OCI-LY1 (cell line): ENCODE measurements around the gene FHOD3.

Source experiments
- H2AFZ ChIP-seq: fragments of 200-600 bp; sonication (generic), shearing (Covaris generic); 2 replicates; pipeline ENCODE4 v1.6.0; 2014; ENCODE audit warnings: antibody characterized with exemption, mild to moderate bottlenecking, low read length
- H3F3A ChIP-seq: fragments of 200-600 bp; sonication (generic), shearing (Covaris generic); 2 replicates; pipeline ENCODE4 v1.6.0; 2014; ENCODE audit warnings: mild to moderate bottlenecking, antibody characterized with exemption, low read length, moderate library complexity; ENCODE audit not compliant: insufficient read depth
- H3K27ac ChIP-seq: fragments of 200-600 bp; sonication (generic); 2 replicates; pipeline ENCODE4 v1.5.1; 2014; ENCODE audit warnings: low read length, mixed run types, mild to moderate bottlenecking, low read depth; ENCODE audit not compliant: poor library complexity, severe bottlenecking
- H3K27me3 ChIP-seq: fragments of 200-600 bp; sonication (generic); 2 replicates; pipeline ENCODE4 v1.6.0; 2014; ENCODE audit warnings: antibody characterized with exemption, mild to moderate bottlenecking, low read length, moderate library complexity; ENCODE audit not compliant: insufficient read depth
- H3K36me3 ChIP-seq: fragments of 200-600 bp; sonication (generic); 2 replicates; pipeline ENCODE4 v1.6.1; 2014; ENCODE audit warnings: mild to moderate bottlenecking, antibody characterized with exemption, low read length, moderate library complexity, mixed read lengths; ENCODE audit not compliant: insufficient read depth
- H3K4me1 ChIP-seq: fragments of 200-600 bp; sonication (generic); 2 replicates; pipeline ENCODE4 v1.5.1; 2014; ENCODE audit warnings: mild to moderate bottlenecking, low read length, moderate library complexity; ENCODE audit not compliant: insufficient read depth, severe bottlenecking
- H3K4me2 ChIP-seq: fragments of 200-600 bp; sonication (generic), shearing (Covaris generic); 2 replicates; pipeline ENCODE4 v1.6.1; 2014; ENCODE audit warnings: low read length
- H3K4me3 ChIP-seq: fragments of 200-600 bp; sonication (generic); 2 replicates; pipeline ENCODE4 v1.5.1; 2014; ENCODE audit warnings: low read length, low read depth, mild to moderate bottlenecking, mixed read lengths; ENCODE audit not compliant: poor library complexity, severe bottlenecking
- H3K79me2 ChIP-seq: fragments of 200-600 bp; shearing (Covaris generic); 2 replicates; pipeline ENCODE4 v1.6.1; 2016; ENCODE audit warnings: mixed run types, low read length, mixed read lengths; ENCODE audit not compliant: insufficient read depth
- H3K9ac ChIP-seq: fragments of 200-600 bp; sonication (generic), shearing (Covaris generic); 2 replicates; pipeline ENCODE4 v1.6.1; 2014; ENCODE audit warnings: mild to moderate bottlenecking, low read length, mixed read lengths
- H3K9me2 ChIP-seq: fragments of 200-600 bp; sonication (generic), shearing (Covaris generic); 2 replicates; pipeline ENCODE4 v1.6.1; 2014; ENCODE audit warnings: low read depth, mild to moderate bottlenecking, low read length, mixed read lengths
- H3K9me3 ChIP-seq: fragments of 200-600 bp; shearing (Covaris generic); 2 replicates; pipeline ENCODE4 v1.6.1; 2014; ENCODE audit warnings: low read length, mixed read lengths
- H4K20me1 ChIP-seq: fragments of 200-600 bp; sonication (generic), shearing (Covaris generic); 2 replicates; pipeline ENCODE4 v1.6.0; 2016; ENCODE audit warnings: mild to moderate bottlenecking, low read length; ENCODE audit not compliant: insufficient read depth
- CTCF ChIP-seq: fragments of 200-600 bp; sonication (generic), shearing (Covaris generic); IDR thresholded peaks from 2 replicates; pipeline ENCODE4 v1.5.1; 2017; ENCODE audit warnings: mild to moderate bottlenecking, antibody characterized with exemption, low read length, moderate library complexity, mixed read lengths
- EZH2 ChIP-seq: fragments of 200-600 bp; sonication (generic), shearing (Covaris generic); IDR thresholded peaks from 2 replicates; pipeline ENCODE4 v1.8.0; 2017; ENCODE audit warnings: borderline replicate concordance, mixed run types, mild to moderate bottlenecking, antibody characterized with exemption, low read length, moderate library complexity, mixed read lengths

The FHOD3 gene

GRCh38 chr18:36275561-36275960, 22.0 kb upstream of the FHOD3 start:
- no peaks in the 10 kb centered on the region for H3K79me2 ChIP-seq
- no peak overlapping the region for H2AFZ ChIP-seq
- no peaks in the 10 kb centered on the region for H3K27me3 ChIP-seq
- no peaks in the 10 kb centered on the region for H3F3A ChIP-seq
- no peak overlapping the region for H3K4me2 ChIP-seq
- no peaks in the 10 kb centered on the region for H3K4me1 ChIP-seq
- no peak overlapping the region for H3K9ac ChIP-seq
- no peaks in the 10 kb centered on the region for H4K20me1 ChIP-seq
- H3K27ac ChIP-seq, result no peak overlapping the region
- H3K9me2 ChIP-seq, result no peaks in the 10 kb centered on the region
- no peak for TF ChIP-seq CTCF
- TF ChIP-seq EZH2, result no peak
- H3K4me3 ChIP-seq, result no peak overlapping the region
- no peaks in the 10 kb centered on the region for H3K36me3 ChIP-seq
- H3K9me3 ChIP-seq, result no peaks in the 10 kb centered on the region

- Histone ChIP-seq H3K27ac (no peak overlapping the region), H3K27me3 (no peaks in the 10 kb centered on the region), H3K9me3 (no peaks in the 10 kb centered on the region), H3K36me3 (no peaks in the 10 kb centered on the region), H3K9ac (no peak overlapping the region), H3K4me1 (no peaks in the 10 kb centered on the region), H4K20me1 (no peaks in the 10 kb centered on the region), H3F3A (no peaks in the 10 kb centered on the region), H2AFZ (no peak overlapping the region), H3K4me2 (no peak overlapping the region), H3K9me2 (no peaks in the 10 kb centered on the region), H3K79me2 (no peaks in the 10 kb centered on the region), H3K4me3 (no peak overlapping the region)
- TF ChIP-seq CTCF (no peak), EZH2 (no peak)
Measured at GRCh38 chr18:36279001-36279400, 18.5 kb upstream of the FHOD3 start.

GRCh38 chr18:36281936-36282335, 15.6 kb upstream of the FHOD3 start:
- H2AFZ ChIP-seq, result no peak overlapping the region
- no peaks in the 10 kb centered on the region for H3K36me3 ChIP-seq
- H3K27me3 ChIP-seq, result no peaks in the 10 kb centered on the region
- H4K20me1 ChIP-seq, result no peaks in the 10 kb centered on the region
- no peak overlapping the region for H3K4me2 ChIP-seq
- no peaks in the 10 kb centered on the region for H3K9me3 ChIP-seq
- no peaks in the 10 kb centered on the region for H3K4me1 ChIP-seq
- no peak overlapping the region for H3K9ac ChIP-seq
- H3K4me3 ChIP-seq, result no peak overlapping the region
- H3K9me2 ChIP-seq, result no peaks in the 10 kb centered on the region
- H3K79me2 ChIP-seq, result no peaks in the 10 kb centered on the region
- no peaks in the 10 kb centered on the region for H3F3A ChIP-seq
- no peak overlapping the region for H3K27ac ChIP-seq
- TF ChIP-seq EZH2 (no peak), CTCF (no peak)
